ENCODE measurements around the gene ROCK2. TPM values are rescaled to one million over a fixed set of nuclear protein-coding genes. Genes with fewer than 3 reads are reported as not detected.

Gene ROCK2
- total and polyA plus RNA-seq, 7 donors = 15.2 to 74.8 (median 43.5) TPM

- Histone ChIP-seq H3K27ac (no peak overlapping the region), H3K9me3 (no peaks in the 10 kb centered on the region), H3K4me1 (no peaks in the 10 kb centered on the region), H3K4me3 (no peak overlapping the region), H3K36me3 (no peaks in the 10 kb centered on the region), H3K27me3 (no peaks in the 10 kb centered on the region)
- intact Hi-C loops (cut with DNase I) = no loop called here
- 74 to 77% methylated on average over 1 of the region's 1 CpG for WGBS, 2 donors
- DNase-seq = no peak
- no peak for TF ChIP-seq POLR2AphosphoS5 (IDR thresholded peaks at IDR 0.05)
- no peak for TF ChIP-seq EP300 (IDR thresholded peaks at IDR 0.05)
- no peak for TF ChIP-seq POLR2A (IDR thresholded peaks at IDR 0.05)
- no peak for TF ChIP-seq CTCF (IDR thresholded peaks at IDR 0.05)
These were observed 115.7 kb downstream of the ROCK2 start for GRCh38 chr2:11228692-11229091.

GRCh38 chr2:11227595-11227994 lies 116.8 kb downstream of the ROCK2 start:
- DNase-seq = no peak
- H3K36me3 ChIP-seq = no peaks in the 10 kb centered on the region
- H3K4me3 ChIP-seq = no peak overlapping the region
- intact Hi-C loops (cut with DNase I) = no loop called here
- H3K4me1 ChIP-seq = no peaks in the 10 kb centered on the region
- no peak overlapping the region for H3K27ac ChIP-seq
- H3K9me3 ChIP-seq = no peaks in the 10 kb centered on the region
- H3K27me3 ChIP-seq = no peaks in the 10 kb centered on the region
- no peak for TF ChIP-seq POLR2AphosphoS5 (IDR thresholded peaks at IDR 0.05)
- TF ChIP-seq POLR2A (IDR thresholded peaks at IDR 0.05) = no peak
- no peak for TF ChIP-seq EP300 (IDR thresholded peaks at IDR 0.05)
- no peak for TF ChIP-seq CTCF (IDR thresholded peaks at IDR 0.05)

GRCh38 chr2:11224887-11225286 lies 119.5 kb downstream of the ROCK2 start:
- DNase-seq = no peak
- no peaks in the 10 kb centered on the region for H3K9me3 ChIP-seq
- no peak overlapping the region for H3K27ac ChIP-seq
- no peaks in the 10 kb centered on the region for H3K4me1 ChIP-seq
- TF ChIP-seq POLR2AphosphoS5 (IDR thresholded peaks at IDR 0.05) (no peak), EP300 (IDR thresholded peaks at IDR 0.05) (no peak), CTCF (IDR thresholded peaks at IDR 0.05) (no peak)
- peaks cover 0 to 14% (median 2%) of the 10 kb centered on the region in 4 donors for H3K36me3 ChIP-seq
- intact Hi-C loops (cut with DNase I) = no loop called here
- no peak overlapping the region for H3K4me3 ChIP-seq
- H3K27me3 ChIP-seq = no peaks in the 10 kb centered on the region

- intact Hi-C loops (cut with DNase I) = no loop called here
- no peak for TF ChIP-seq CTCF (IDR thresholded peaks at IDR 0.05)
- TF ChIP-seq POLR2A (IDR thresholded peaks at IDR 0.05) = no peak
- no peak for TF ChIP-seq EP300 (IDR thresholded peaks at IDR 0.05)
- TF ChIP-seq POLR2AphosphoS5 (IDR thresholded peaks at IDR 0.05) = no peak
- Histone ChIP-seq H3K9me3 (no peaks in the 10 kb centered on the region), H3K4me3 (no peak overlapping the region), H3K4me1 (no peaks in the 10 kb centered on the region), H3K27ac (no peak overlapping the region), H3K27me3 (no peaks in the 10 kb centered on the region), H3K36me3 (peaks cover 0 to 23% (median 5%) of the 10 kb centered on the region in 4 donors)
- 91 to 93% methylated on average over 5 of the region's 5 CpGs for WGBS, 2 donors
- no peak for DNase-seq
These were observed 121.6 kb downstream of the ROCK2 start for GRCh38 chr2:11222845-11223244.

GRCh38 chr2:11220445-11220844 lies 124.0 kb downstream of the ROCK2 start:
- no peak overlapping the region for H3K27ac ChIP-seq
- no peak for DNase-seq
- H3K27me3 ChIP-seq = no peaks in the 10 kb centered on the region
- peaks cover 0 to 42% (median 10%) of the 10 kb centered on the region in 4 donors for H3K36me3 ChIP-seq
- no peak overlapping the region for H3K4me3 ChIP-seq
- TF ChIP-seq POLR2A (IDR thresholded peaks at IDR 0.05) = no peak
- no peak for TF ChIP-seq EP300 (IDR thresholded peaks at IDR 0.05)
- no peak for TF ChIP-seq CTCF (IDR thresholded peaks at IDR 0.05)
- no peak for TF ChIP-seq POLR2AphosphoS5 (IDR thresholded peaks at IDR 0.05)
- no peaks in the 10 kb centered on the region for H3K9me3 ChIP-seq
- H3K4me1 ChIP-seq = no peaks in the 10 kb centered on the region
- WGBS, 2 donors = 94 to 98% methylated on average over 2 of the region's 2 CpGs
- intact Hi-C loops (cut with DNase I) = no loop called here

All from sigmoid colon (tissue), 7 donors.